GM21515 (cell line): ENCODE results near the gene C2.
"Not testable (repeated sequence)": the region's sequence is repeated elsewhere in the genome, so short reads cannot be mapped to it uniquely, and the experiment has no call there.

Experiments
- ATAC-seq: cut with Tn5 transposase; IDR thresholded peaks from one replicate; pipeline ENCODE4 v1.9.1; 2021; ENCODE audit not compliant: unreplicated experiment

C2 gene

DNA sequence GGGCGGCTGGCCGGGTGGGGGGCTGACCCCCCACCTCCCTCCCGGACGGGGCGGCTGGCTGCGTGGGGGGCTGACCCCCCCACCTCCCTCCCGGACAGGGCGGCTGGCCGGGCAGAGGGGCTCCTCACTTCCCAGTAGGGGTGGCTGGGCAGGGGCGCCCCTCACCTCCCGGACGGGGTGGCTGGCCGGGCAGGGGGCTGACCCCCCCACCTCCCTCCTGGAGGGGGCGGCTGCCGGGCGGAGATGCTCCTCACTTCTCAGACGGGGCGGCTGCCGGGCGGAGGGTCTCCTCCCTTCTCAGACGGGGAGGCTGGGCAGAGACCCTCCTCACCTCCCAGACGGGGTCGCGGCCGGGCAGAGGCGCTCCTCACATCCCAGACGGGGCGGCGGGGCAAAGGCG is 48.5 kb downstream of the C2 start:
- not testable (repeated sequence) for ATAC-seq

GRCh38 chr6:31977816-31978431 is 50.4 kb downstream of the C2 start:
- no peak for ATAC-seq

GRCh38 chr6:31978831-31979230 is 51.3 kb downstream of the C2 start:
- ATAC-seq: no peak

DNA sequence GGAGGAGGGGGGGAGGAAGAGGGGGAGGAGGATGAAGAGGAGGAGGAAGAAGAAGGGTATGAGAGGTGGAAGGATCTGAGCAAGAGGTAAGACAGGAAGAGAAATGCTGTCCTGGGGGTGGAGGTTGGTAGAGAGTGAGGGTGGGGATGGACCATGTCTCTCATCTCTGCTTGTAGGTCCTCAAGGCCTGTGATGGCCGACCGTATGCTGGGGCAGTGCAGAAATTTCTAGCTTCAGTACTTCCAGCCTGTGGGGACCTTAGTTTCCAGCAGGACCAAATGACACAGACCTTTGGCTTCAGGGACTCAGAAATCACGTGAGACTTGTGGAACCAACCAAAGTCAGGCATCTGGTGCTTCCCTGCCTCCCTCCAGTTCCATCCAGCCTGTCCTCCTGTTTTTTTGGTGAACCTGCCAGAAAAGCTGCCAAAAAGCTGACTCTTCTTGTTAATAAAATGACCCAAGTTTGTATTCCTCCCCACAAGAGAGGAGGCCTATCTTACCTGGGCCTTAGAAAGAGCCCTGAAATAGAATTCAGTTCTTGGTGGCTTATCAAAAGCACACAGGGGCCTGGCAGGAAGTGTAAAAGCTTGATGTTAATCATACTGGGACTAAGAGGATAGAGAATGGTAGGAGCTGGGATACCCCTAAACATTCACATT is 51.9 kb downstream of the C2 start:
- ATAC-seq: no peak

GRCh38 chr6:31980195-31980876 is 52.8 kb downstream of the C2 start:
- ATAC-seq: not testable (repeated sequence)

GRCh38 chr6:31980998-31981397 is 53.5 kb downstream of the C2 start:
- not testable (repeated sequence) for ATAC-seq

DNA sequence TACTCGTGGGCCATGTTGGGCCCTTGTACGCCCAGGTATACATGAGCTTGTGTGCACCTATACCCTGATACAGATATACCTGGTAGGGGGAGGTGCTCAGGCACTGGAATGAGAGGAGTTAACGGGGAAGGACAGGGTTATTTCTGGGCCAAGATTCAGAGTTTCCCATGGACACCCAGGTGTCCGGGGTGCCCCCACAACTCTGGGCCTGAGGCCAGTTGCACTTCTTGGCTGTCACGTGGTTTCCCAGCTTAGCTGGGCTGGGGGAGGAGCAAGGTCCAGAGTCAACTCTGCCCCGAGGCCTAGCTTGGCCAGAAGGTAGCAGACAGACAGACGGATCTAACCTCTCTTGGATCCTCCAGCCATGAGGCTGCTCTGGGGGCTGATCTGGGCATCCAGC is 54.2 kb downstream of the C2 start, which contains the start of gene C4A:
TSS of gene C4A (plus strand) at position 314 of the 400 bp plus-strand sequence. CDS start at position 365, 51 bp downstream.
- ATAC-seq: not testable (repeated sequence)

- not testable (repeated sequence) for ATAC-seq
Observed at GRCh38 chr6:31989363-31989762, 61.8 kb downstream of the C2 start.

DNA sequence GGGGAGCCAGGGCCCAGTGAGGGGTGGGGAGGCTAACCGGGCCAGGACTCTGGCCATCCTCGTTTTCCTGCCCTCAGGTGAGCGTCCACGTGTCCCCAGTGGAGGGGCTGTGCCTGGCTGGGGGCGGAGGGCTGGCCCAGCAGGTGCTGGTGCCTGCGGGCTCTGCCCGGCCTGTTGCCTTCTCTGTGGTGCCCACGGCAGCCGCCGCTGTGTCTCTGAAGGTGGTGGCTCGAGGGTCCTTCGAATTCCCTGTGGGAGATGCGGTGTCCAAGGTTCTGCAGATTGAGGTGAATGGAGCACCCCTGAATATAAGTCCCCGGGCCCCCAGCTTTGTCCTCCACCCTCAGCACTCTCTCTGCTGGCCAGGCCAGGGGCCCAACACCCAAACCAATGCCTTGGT is 66.9 kb downstream of the C2 start:
- not testable (repeated sequence) for ATAC-seq
